ENCODE measurements around the gene MEIS3. TPM values are rescaled to one million over a fixed set of nuclear protein-coding genes. Genes with fewer than 3 reads are reported as not detected.
"Not testable (repeated sequence)": the region's sequence is repeated elsewhere in the genome, so short reads cannot be mapped to it uniquely, and the experiment has no call there.

Gene MEIS3
- total RNA-seq, 1 donor from 2014 or later: 9.4 TPM

GRCh38 chr19:47417746-47418691, 1.3 kb downstream of the MEIS3 start:
- H3K4me1 ChIP-seq (ENCODE audit: control insufficient read depth in 3 of 3, insufficient read depth in 3 of 3, low read length in 3 of 3): peaks cover 6 to 13% (median 6%) of the 10 kb centered on the region in 3 donors
- H3K9ac ChIP-seq (ENCODE audit: low read depth in 1 of 3, low read length in 3 of 3): peak overlapping the region in 1 of 3 donors; percentile 33
- H3K36me3 ChIP-seq (ENCODE audit: control insufficient read depth in 3 of 3, insufficient read depth in 3 of 3, low read length in 3 of 3): no peaks in the 10 kb centered on the region
- peak overlapping the region in 2 of 3 donors; percentile 46 to 49 for H3K4me3 ChIP-seq (ENCODE audit: low read length in 3 of 3)
- H3K9me3 ChIP-seq (ENCODE audit: control insufficient read depth in 3 of 3, low read length in 3 of 3): no peaks in the 10 kb centered on the region
- no peak overlapping the region for H3K27ac ChIP-seq (ENCODE audit: low read depth, low read length)
- peaks cover 73 to 76% (median 74%) of the 10 kb centered on the region in 3 donors for H3K27me3 ChIP-seq (ENCODE audit: control insufficient read depth in 3 of 3, insufficient read depth in 3 of 3, low read length in 3 of 3)

- Histone ChIP-seq H3K4me3 (ENCODE audit: low read length in 3 of 3) (peak overlapping the region in 1 of 3 donors; percentile 46), H3K9ac (ENCODE audit: low read depth in 1 of 3, low read length in 3 of 3) (no peak overlapping the region), H3K9me3 (ENCODE audit: control insufficient read depth in 3 of 3, low read length in 3 of 3) (no peaks in the 10 kb centered on the region), H3K36me3 (ENCODE audit: control insufficient read depth in 3 of 3, insufficient read depth in 3 of 3, low read length in 3 of 3) (no peaks in the 10 kb centered on the region), H3K27ac (ENCODE audit: low read depth, low read length) (no peak overlapping the region), H3K4me1 (ENCODE audit: control insufficient read depth in 3 of 3, insufficient read depth in 3 of 3, low read length in 3 of 3) (peaks cover 6 to 13% (median 6%) of the 10 kb centered on the region in 3 donors), H3K27me3 (ENCODE audit: control insufficient read depth in 3 of 3, insufficient read depth in 3 of 3, low read length in 3 of 3) (peaks cover 65 to 69% (median 66%) of the 10 kb centered on the region in 3 donors)
Measured at GRCh38 chr19:47417107-47417745, 2.1 kb downstream of the MEIS3 start.

GRCh38 chr19:47416643-47416985, 2.7 kb downstream of the MEIS3 start:
- no peak overlapping the region for H3K9ac ChIP-seq (ENCODE audit: low read depth in 1 of 3, low read length in 3 of 3)
- H3K4me3 ChIP-seq (ENCODE audit: low read length in 3 of 3): no peak overlapping the region
- peaks cover 6 to 13% (median 6%) of the 10 kb centered on the region in 3 donors for H3K4me1 ChIP-seq (ENCODE audit: control insufficient read depth in 3 of 3, insufficient read depth in 3 of 3, low read length in 3 of 3)
- no peaks in the 10 kb centered on the region for H3K36me3 ChIP-seq (ENCODE audit: control insufficient read depth in 3 of 3, insufficient read depth in 3 of 3, low read length in 3 of 3)
- no peak overlapping the region for H3K27ac ChIP-seq (ENCODE audit: low read depth, low read length)
- peaks cover 59 to 70% (median 60%) of the 10 kb centered on the region in 3 donors for H3K27me3 ChIP-seq (ENCODE audit: control insufficient read depth in 3 of 3, insufficient read depth in 3 of 3, low read length in 3 of 3)
- no peaks in the 10 kb centered on the region for H3K9me3 ChIP-seq (ENCODE audit: control insufficient read depth in 3 of 3, low read length in 3 of 3)

GRCh38 chr19:47415953-47416642, 3.2 kb downstream of the MEIS3 start:
- Histone ChIP-seq H3K4me1 (ENCODE audit: control insufficient read depth in 3 of 3, insufficient read depth in 3 of 3, low read length in 3 of 3) (peaks cover 5 to 10% (median 6%) of the 10 kb centered on the region in 3 donors), H3K9ac (ENCODE audit: low read depth in 1 of 3, low read length in 3 of 3) (no peak overlapping the region), H3K9me3 (ENCODE audit: control insufficient read depth in 3 of 3, low read length in 3 of 3) (no peaks in the 10 kb centered on the region), H3K27me3 (ENCODE audit: control insufficient read depth in 3 of 3, insufficient read depth in 3 of 3, low read length in 3 of 3) (peaks cover 54 to 65% (median 55%) of the 10 kb centered on the region in 3 donors), H3K27ac (ENCODE audit: low read depth, low read length) (no peak overlapping the region), H3K36me3 (ENCODE audit: control insufficient read depth in 3 of 3, insufficient read depth in 3 of 3, low read length in 3 of 3) (no peaks in the 10 kb centered on the region), H3K4me3 (ENCODE audit: low read length in 3 of 3) (no peak overlapping the region)

- Histone ChIP-seq H3K36me3 (ENCODE audit: control insufficient read depth in 3 of 3, insufficient read depth in 3 of 3, low read length in 3 of 3) (no peaks in the 10 kb centered on the region), H3K9me3 (ENCODE audit: control insufficient read depth in 3 of 3, low read length in 3 of 3) (no peaks in the 10 kb centered on the region), H3K27ac (ENCODE audit: low read depth, low read length) (no peak overlapping the region), H3K27me3 (ENCODE audit: control insufficient read depth in 3 of 3, insufficient read depth in 3 of 3, low read length in 3 of 3) (peaks cover 42 to 50% (median 43%) of the 10 kb centered on the region in 3 donors), H3K9ac (ENCODE audit: low read depth in 1 of 3, low read length in 3 of 3) (no peak overlapping the region), H3K4me1 (ENCODE audit: control insufficient read depth in 3 of 3, insufficient read depth in 3 of 3, low read length in 3 of 3) (peaks cover 5 to 9% (median 6%) of the 10 kb centered on the region in 3 donors), H3K4me3 (ENCODE audit: low read length in 3 of 3) (no peak overlapping the region)
Measured at GRCh38 chr19:47414469-47414868, 4.9 kb downstream of the MEIS3 start.

- Histone ChIP-seq H3K27me3 (ENCODE audit: control insufficient read depth in 3 of 3, insufficient read depth in 3 of 3, low read length in 3 of 3) (peaks cover 40 to 52% (median 44%) of the 10 kb centered on the region in 3 donors), H3K9me3 (ENCODE audit: control insufficient read depth in 3 of 3, low read length in 3 of 3) (no peaks in the 10 kb centered on the region), H3K27ac (ENCODE audit: low read depth, low read length) (no peak overlapping the region), H3K4me3 (ENCODE audit: low read length in 3 of 3) (no peak overlapping the region), H3K4me1 (ENCODE audit: control insufficient read depth in 3 of 3, insufficient read depth in 3 of 3, low read length in 3 of 3) (peaks cover 5 to 9% (median 6%) of the 10 kb centered on the region in 3 donors), H3K9ac (ENCODE audit: low read depth in 1 of 3, low read length in 3 of 3) (no peak overlapping the region), H3K36me3 (ENCODE audit: control insufficient read depth in 3 of 3, insufficient read depth in 3 of 3, low read length in 3 of 3) (no peaks in the 10 kb centered on the region)
Measured at GRCh38 chr19:47413941-47414340, 5.4 kb downstream of the MEIS3 start.

GRCh38 chr19:47411696-47412095, 7.6 kb downstream of the MEIS3 start:
- not testable (repeated sequence) for H3K4me1 ChIP-seq (ENCODE audit: control insufficient read depth in 3 of 3, insufficient read depth in 3 of 3, low read length in 3 of 3); H3K4me3 ChIP-seq (ENCODE audit: low read length in 3 of 3); H3K9ac ChIP-seq (ENCODE audit: low read depth in 1 of 3, low read length in 3 of 3); H3K9me3 ChIP-seq (ENCODE audit: control insufficient read depth in 3 of 3, low read length in 3 of 3); H3K27ac ChIP-seq (ENCODE audit: low read depth, low read length); H3K36me3 ChIP-seq (ENCODE audit: control insufficient read depth in 3 of 3, insufficient read depth in 3 of 3, low read length in 3 of 3)
- H3K27me3 ChIP-seq (ENCODE audit: control insufficient read depth in 3 of 3, insufficient read depth in 3 of 3, low read length in 3 of 3): peaks cover 27 to 47% (median 34%) of the 10 kb centered on the region in 3 donors

DNA sequence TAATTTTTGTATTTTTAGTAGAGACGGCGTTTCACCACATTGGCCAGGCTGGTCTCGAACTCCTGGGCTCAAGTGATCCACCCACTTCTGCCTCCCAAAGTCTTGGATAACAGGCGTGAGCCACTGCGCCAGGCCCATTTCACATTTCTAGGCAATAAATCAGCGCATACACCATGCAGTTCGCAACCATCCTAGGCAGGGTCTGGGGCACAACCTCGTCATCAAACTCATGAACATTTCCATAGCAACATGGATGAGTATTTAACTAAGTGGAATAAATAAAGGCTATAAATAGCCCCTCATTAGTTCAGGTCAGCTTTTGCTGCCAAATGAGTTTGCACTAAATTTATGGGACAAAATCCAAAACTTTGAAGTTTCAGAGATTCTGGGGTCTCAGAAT, 8.2 kb downstream of the MEIS3 start:
- Histone ChIP-seq H3K27me3 (ENCODE audit: control insufficient read depth in 3 of 3, insufficient read depth in 3 of 3, low read length in 3 of 3) (peaks cover 28 to 47% (median 34%) of the 10 kb centered on the region in 3 donors), H3K9ac (ENCODE audit: low read depth in 1 of 3, low read length in 3 of 3) (no peak overlapping the region), H3K27ac (ENCODE audit: low read depth, low read length) (no peak overlapping the region), H3K4me3 (ENCODE audit: low read length in 3 of 3) (no peak overlapping the region), H3K4me1 (ENCODE audit: control insufficient read depth in 3 of 3, insufficient read depth in 3 of 3, low read length in 3 of 3) (no peaks in the 10 kb centered on the region), H3K36me3 (ENCODE audit: control insufficient read depth in 3 of 3, insufficient read depth in 3 of 3, low read length in 3 of 3) (peaks cover 0 to 3% (median 0%) of the 10 kb centered on the region in 3 donors), H3K9me3 (ENCODE audit: control insufficient read depth in 3 of 3, low read length in 3 of 3) (no peaks in the 10 kb centered on the region)

GRCh38 chr19:47408156-47408938, 11.0 kb downstream of the MEIS3 start:
- no peak overlapping the region for H3K9ac ChIP-seq (ENCODE audit: low read depth in 1 of 3, low read length in 3 of 3)
- H3K9me3 ChIP-seq (ENCODE audit: control insufficient read depth in 3 of 3, low read length in 3 of 3): no peaks in the 10 kb centered on the region
- peaks cover 22 to 55% (median 36%) of the 10 kb centered on the region in 3 donors for H3K27me3 ChIP-seq (ENCODE audit: control insufficient read depth in 3 of 3, insufficient read depth in 3 of 3, low read length in 3 of 3)
- H3K27ac ChIP-seq (ENCODE audit: low read depth, low read length): no peak overlapping the region
- H3K4me3 ChIP-seq (ENCODE audit: low read length in 3 of 3): no peak overlapping the region
- H3K36me3 ChIP-seq (ENCODE audit: control insufficient read depth in 3 of 3, insufficient read depth in 3 of 3, low read length in 3 of 3): peaks cover 0 to 3% (median 0%) of the 10 kb centered on the region in 3 donors
- no peaks in the 10 kb centered on the region for H3K4me1 ChIP-seq (ENCODE audit: control insufficient read depth in 3 of 3, insufficient read depth in 3 of 3, low read length in 3 of 3)
